Neutrophil (primary cell): ENCODE measurements around the gene FKBP14.

Experiments
- H3K27ac ChIP-seq: fragments of 200-600 bp; sonication (generic); 2 replicates; pipeline ENCODE4 v1.5.1; 2016; ENCODE audit warnings: mild to moderate bottlenecking, moderate library complexity
- H3K27me3 ChIP-seq: fragments of 200-600 bp; sonication (generic); 2 replicates; pipeline ENCODE4 v1.6.0; 2016; ENCODE audit warnings: mild to moderate bottlenecking
- H3K36me3 ChIP-seq: fragments of 200-600 bp; sonication (generic); 2 replicates; pipeline ENCODE4 v1.5.1; 2017
- H3K4me1 ChIP-seq, 2 experiments: fragments of 200-600 bp in 1 of 2; sonication (generic) in 1 of 2; 1 replicate in 1 of 2; 2 replicates in 1 of 2; pipeline versions ENCODE4 v1.5.1 to v1.6.1; 2013 to 2016; ENCODE audit warnings: low read depth in 1 of 2, low read length in 1 of 2, mild to moderate bottlenecking in 1 of 2, moderate library complexity in 1 of 2; ENCODE audit not compliant: control insufficient read depth in 1 of 2, insufficient read depth in 1 of 2
- H3K4me3 ChIP-seq, 2 experiments: fragments of 200-600 bp in 1 of 2; sonication (generic) in 1 of 2; 1 replicate in 1 of 2; 2 replicates in 1 of 2; pipeline ENCODE4 v1.5.1; 2013 to 2016; ENCODE audit warnings: low read depth in 1 of 2, low read length in 1 of 2, mild to moderate bottlenecking in 1 of 2, moderate library complexity in 1 of 2
- H3K9me3 ChIP-seq: fragments of 200-600 bp; sonication (generic); 2 replicates; pipeline ENCODE4 v1.5.1; 2016
- CTCF ChIP-seq: fragments of 200-600 bp; sonication (generic); IDR thresholded peaks from 2 replicates; pipeline ENCODE4 v1.5.1; 2016; ENCODE audit warnings: antibody characterized with exemption

FKBP14 gene

GRCh38 chr7:29972315-29972669 is 54.2 kb downstream of the FKBP14 start:
- H3K27me3 ChIP-seq, result no peaks in the 10 kb centered on the region
- peaks cover 0 to 5% of the 10 kb centered on the region in 2 experiments for H3K4me1 ChIP-seq
- H3K4me3 ChIP-seq, result no peak overlapping the region
- no peaks in the 10 kb centered on the region for H3K36me3 ChIP-seq
- no peak overlapping the region for H3K27ac ChIP-seq
- no peaks in the 10 kb centered on the region for H3K9me3 ChIP-seq
- TF ChIP-seq CTCF, result no peak

GRCh38 chr7:29971566-29972314 is 54.8 kb downstream of the FKBP14 start:
- no peak overlapping the region for H3K27ac ChIP-seq
- no peaks in the 10 kb centered on the region for H3K9me3 ChIP-seq
- H3K4me3 ChIP-seq, result no peak overlapping the region
- no peaks in the 10 kb centered on the region for H3K36me3 ChIP-seq
- no peak for TF ChIP-seq CTCF
- H3K27me3 ChIP-seq, result no peaks in the 10 kb centered on the region
- H3K4me1 ChIP-seq, result peaks cover 0 to 5% of the 10 kb centered on the region in 2 experiments

- Histone ChIP-seq H3K9me3 (no peaks in the 10 kb centered on the region), H3K36me3 (no peaks in the 10 kb centered on the region), H3K27ac (no peak overlapping the region), H3K4me3 (no peak overlapping the region), H3K4me1 (peaks cover 0 to 5% of the 10 kb centered on the region in 2 experiments), H3K27me3 (no peaks in the 10 kb centered on the region)
- TF ChIP-seq CTCF, result no peak
Observed at GRCh38 chr7:29970158-29970557, 56.3 kb downstream of the FKBP14 start.

GRCh38 chr7:29969738-29970137 is 56.8 kb downstream of the FKBP14 start:
- H3K27me3 ChIP-seq, result no peaks in the 10 kb centered on the region
- no peak overlapping the region for H3K4me3 ChIP-seq
- no peaks in the 10 kb centered on the region for H3K36me3 ChIP-seq
- H3K27ac ChIP-seq, result no peak overlapping the region
- peaks cover 0 to 5% of the 10 kb centered on the region in 2 experiments for H3K4me1 ChIP-seq
- no peak for TF ChIP-seq CTCF
- no peaks in the 10 kb centered on the region for H3K9me3 ChIP-seq

GRCh38 chr7:29968683-29969395 is 57.7 kb downstream of the FKBP14 start:
- H3K4me3 ChIP-seq, result no peak overlapping the region
- H3K36me3 ChIP-seq, result no peaks in the 10 kb centered on the region
- no peak overlapping the region for H3K27ac ChIP-seq
- H3K27me3 ChIP-seq, result no peaks in the 10 kb centered on the region
- H3K4me1 ChIP-seq, result no peaks in the 10 kb centered on the region
- no peaks in the 10 kb centered on the region for H3K9me3 ChIP-seq
- TF ChIP-seq CTCF, result no peak
